Left renal cortex interstitium (tissue), 4 donors: ENCODE data around the gene TMEM52B. TPM values are rescaled to one million over a fixed set of nuclear protein-coding genes. Genes with fewer than 3 reads are reported as not detected.

ENCODE experiments used
- DNase-seq, 4 donors: peaks; one replicate each; pipeline ENCODE4 v3.0.0-alpha.2; 2013; ENCODE audit warnings: low read depth in 4 of 4, low spot score in 2 of 4, missing footprints in 1 of 4
- polyA plus RNA-seq, 4 donors: library from polyadenylated mRNA; unstranded; fragments of 120-200 nt; gene quantifications; one replicate each; pipeline ENCODE4 v1.2.1, GENCODE V29; 2013; ENCODE audit not compliant: insufficient read length in 4 of 4

TMEM52B gene
- 100 to 1,000 TPM; 134 to 169 (median 165) TPM for polyA plus RNA-seq

DNA sequence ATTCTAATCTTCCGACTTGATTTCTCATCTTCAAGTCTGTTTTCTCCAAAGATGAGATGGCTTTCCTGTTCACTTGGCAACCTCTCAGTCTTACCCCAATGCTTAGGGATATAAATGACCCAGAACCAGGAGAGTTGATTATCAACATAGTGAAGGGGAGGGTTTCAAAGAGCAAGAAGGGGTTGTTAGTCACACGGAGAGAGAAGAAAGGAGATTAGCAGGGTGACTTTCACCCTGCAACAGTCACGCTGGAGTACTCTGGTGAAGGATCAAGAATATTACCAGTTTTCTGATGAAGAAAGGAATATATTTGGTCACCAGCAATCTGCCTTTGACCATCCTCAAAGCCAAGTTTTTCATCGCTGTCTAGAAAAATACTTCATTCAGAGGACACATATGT lies at the start of gene TMEM52B:
Gene TMEM52B, plus strand, starts transcription at position 212 of the 400 bp plus-strand sequence. CDS start 543 bp downstream, outside the sequence.
- no peak for DNase-seq

- DNase-seq = no peak
Observed at GRCh38 chr12:10130042-10130441, 48.8 kb upstream of the TMEM52B start, which contains the start of gene CLEC7A. TSS of gene CLEC7A (minus strand) at chr12:10130199. CDS start at chr12:10130082, 117 bp downstream.

DNA sequence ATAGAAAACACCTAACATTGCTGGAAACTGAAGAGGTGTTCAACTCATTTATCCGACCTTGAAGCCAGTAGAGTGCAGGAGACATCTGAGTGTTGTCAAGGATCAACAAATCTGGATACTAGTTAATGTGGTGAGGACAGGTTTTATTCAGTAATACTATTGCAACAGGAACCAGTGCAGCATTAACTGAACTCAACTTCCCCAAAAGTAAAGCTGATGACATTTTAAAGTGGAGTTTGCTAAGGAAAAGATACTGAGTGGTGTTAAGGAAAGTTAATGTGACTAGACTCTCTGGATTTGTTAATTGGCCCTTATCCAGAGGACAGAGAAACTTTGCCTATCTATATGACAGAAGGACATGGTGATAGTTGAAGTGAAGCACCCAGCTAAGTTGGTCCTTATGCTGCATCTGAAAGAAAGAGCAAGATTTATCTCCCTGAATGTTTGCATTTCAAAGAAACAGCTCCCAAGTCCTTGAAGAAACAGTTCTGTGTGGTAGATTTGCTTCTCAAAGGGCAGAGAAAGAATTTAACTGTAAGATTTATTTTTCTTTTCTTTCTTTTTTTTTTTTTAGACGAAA lies 47.6 kb upstream of the TMEM52B start:
- no peak for DNase-seq

GRCh38 chr12:10132850-10133370 lies 45.9 kb upstream of the TMEM52B start:
- DNase-seq = no peak

GRCh38 chr12:10135126-10135525 lies 43.7 kb upstream of the TMEM52B start:
- DNase-seq = no peak

GRCh38 chr12:10136637-10137205 lies 42.1 kb upstream of the TMEM52B start:
- DNase-seq = no peak

DNA sequence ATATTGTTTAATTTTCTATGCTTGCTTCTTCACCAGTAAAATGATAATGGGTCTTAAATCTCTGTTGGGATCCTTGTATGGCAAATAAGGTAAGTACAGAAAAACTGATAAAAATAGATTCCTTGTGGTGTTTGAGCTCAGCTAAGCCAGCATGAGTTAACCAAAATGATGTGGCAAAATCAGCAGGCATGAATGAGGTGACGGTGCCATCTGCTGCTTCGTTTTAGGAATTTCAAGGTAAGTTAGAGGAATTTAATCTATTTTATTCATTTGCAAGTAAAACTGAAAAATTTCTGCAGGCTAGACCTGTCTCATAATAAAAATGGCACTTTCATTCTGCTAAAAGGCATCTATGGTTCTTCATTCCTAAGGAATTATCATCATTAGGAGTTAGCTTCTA lies 38.8 kb upstream of the TMEM52B start:
- peak in 2 of 4 donors; percentile 13 to 31 for DNase-seq

GRCh38 chr12:10142976-10143589 lies 35.7 kb upstream of the TMEM52B start:
- no peak for DNase-seq

- DNase-seq = no peak
Observed at GRCh38 chr12:10147714-10148403, 31.0 kb upstream of the TMEM52B start.

DNA sequence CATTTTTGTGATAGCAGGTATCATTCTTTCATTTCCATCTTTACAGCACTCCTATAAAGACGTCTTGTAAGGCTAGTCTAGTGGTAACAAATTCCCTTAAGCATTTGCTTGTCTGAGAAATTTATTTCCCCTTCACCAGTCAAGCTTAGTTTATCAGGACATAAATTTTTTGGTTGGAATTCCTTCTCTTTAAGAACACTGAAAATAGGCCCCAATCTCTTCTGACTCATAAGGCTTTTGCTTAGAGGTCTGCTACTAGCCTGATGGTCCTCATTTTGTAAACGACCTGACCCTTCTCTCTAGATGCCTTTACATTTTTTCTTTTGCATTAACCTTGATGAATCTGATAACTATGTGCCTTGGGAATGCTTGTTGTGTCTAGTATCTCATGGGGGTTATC lies 27.2 kb upstream of the TMEM52B start:
- no peak for DNase-seq

- peak in 3 of 4 donors; percentile 63 to 74 (median 69) for DNase-seq
Observed at GRCh38 chr12:10153271-10154144, 25.3 kb upstream of the TMEM52B start.

- DNase-seq = no peak
Observed at GRCh38 chr12:10154145-10154496, 24.7 kb upstream of the TMEM52B start.

DNA sequence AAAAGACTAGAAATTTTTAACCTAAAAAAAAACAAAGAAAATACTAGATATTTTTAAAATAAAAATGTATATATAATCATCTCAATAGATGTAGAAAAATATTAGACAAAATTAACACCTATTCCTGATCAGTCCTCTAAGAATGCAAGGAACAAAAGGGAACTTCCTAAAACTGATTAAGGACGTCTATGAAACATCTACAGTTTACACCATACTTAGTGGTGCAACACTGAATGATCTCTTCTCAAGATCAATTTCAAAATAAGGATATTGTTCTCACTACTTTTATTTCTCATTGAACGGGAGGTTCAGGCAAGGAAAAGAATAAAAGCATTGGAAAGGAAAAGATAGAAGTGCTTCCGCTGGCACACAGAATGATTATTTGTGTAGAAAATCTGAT lies 22.9 kb upstream of the TMEM52B start:
- no peak for DNase-seq

- DNase-seq = no peak
Observed at GRCh38 chr12:10158406-10158805, 20.4 kb upstream of the TMEM52B start.

DNA sequence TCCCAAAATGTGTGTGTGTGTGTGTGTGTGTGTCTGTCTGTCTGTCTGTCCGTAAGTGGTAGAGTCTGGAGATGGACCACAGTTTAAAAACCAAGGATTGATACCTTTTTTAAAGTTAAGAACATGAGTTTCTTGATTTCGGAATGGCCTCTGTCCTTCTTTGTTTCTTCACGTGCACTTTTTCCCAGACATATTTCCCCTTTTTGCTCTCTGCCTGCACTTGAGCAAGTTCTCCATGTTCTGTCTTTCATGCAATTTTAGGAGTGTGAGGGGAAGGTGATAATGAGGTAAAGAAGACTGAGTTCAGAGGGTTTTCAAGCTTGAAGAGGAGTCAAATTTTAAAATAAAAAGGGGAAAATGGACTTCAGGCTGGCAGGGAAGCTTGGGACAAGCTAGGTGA lies 19.6 kb upstream of the TMEM52B start:
- no peak for DNase-seq

DNA sequence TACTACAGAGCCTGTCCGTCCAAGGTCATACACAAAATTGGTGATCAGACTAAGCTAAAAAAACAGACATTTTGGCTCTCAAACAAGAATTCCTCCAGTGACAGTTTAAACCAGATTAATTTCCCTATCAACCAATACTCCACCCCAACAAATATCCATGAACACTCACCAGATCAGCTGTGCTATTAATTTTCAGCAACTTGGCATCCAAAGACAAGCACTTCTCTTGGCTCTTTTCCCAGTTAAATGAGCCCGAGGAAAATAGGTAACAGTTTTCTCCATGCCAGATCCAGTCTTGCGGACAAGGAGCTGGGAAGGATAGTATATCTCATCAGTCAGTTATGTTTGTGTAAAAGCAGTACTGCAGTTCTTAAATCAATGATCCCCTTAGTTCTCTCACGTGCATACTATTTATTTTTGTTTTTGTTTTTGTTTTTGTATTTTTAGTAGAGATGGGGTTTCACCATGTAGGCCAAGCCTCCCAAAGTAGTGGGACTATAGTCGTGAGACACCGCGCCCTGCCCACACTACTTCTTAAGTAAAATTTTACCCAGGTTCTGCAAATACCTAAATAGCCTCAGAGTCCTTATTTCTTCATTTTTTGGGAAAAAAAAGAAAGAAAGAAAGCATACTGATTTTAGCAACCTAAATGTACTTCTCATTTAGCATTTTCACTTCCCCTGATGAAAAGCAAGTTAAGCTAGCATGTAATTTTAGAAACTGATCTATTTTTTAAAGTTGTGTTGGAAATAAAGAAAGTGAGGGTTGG lies 18.0 kb upstream of the TMEM52B start:
- no peak for DNase-seq

DNA sequence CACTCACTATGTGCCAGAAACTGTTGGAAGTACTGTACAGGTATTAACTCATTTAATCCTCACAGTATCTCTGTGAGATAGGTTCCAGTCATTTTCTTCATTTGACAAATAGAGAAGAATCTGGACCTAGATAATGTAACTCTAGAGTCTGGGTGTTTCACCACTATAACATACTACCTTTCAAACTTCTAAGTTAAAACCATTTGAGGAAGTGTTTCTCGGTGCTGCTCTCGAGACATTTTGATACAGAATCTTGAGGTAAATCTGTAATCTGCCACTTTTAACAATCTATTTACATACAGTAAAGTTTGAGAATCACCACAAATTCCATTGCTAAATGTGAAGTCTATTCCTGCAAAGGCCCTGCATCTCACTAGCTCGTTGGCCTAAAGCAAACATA lies 15.7 kb upstream of the TMEM52B start:
- no peak for DNase-seq

DNA sequence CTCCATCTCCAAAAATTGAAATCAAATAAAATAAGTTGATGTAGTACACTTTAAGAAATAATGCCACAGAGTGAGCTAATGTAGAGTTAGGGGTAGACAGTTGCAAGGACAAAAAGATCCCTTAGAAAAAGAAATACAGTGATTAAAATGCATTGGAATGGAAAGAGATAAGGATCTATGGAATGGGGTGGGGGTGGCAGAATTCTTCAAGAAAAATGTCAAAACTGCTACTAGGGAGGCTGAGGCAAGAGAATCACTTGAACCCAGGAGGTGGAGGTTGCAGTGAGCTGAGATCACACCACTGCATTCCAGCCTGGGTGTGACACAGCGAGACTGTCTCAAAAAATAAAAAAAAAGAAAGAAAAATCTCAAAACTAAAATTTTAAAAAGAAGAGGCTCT lies 13.4 kb upstream of the TMEM52B start:
- DNase-seq = no peak

DNA sequence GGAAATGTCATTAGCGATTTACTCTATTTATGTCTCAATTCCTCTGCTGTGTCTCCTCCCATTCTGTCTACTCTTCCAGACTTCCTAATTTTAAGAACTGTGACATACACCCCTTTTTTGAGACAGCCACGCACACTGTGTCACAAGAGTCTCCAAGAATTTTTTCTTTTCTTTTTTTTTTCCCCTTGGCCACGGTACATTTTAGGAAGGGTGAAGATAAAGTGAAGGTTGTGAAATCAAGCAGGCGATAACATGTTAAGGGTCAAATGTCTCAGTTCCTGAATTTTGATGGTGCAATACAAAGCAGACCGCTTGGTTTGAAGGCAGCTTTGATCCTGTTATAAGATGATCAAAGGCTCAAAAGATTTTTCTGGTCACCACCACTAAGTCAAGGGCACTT lies 11.2 kb upstream of the TMEM52B start:
- no peak for DNase-seq

DNA sequence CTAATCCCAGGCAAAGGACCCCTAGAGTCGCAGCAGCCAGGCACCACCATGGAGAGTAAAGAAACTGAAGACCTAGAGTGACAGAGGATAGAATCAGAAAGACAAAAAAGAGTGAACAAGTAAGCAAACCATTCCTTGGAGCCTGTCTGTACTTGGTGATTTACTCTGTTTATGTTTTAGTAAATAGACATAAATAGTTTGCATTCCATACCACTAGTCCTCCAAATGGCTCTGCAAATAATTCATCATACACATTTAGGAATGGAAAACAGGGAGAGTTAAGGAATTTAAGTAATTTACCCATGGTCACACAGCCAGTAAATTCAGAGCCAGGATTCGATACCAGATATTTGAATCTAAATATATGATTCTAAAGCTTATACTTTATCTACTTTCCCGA lies 9.7 kb upstream of the TMEM52B start:
- no peak for DNase-seq
